ENCODE results near the gene DNAJC12. TPM values are rescaled to one million over a fixed set of nuclear protein-coding genes. Genes with fewer than 3 reads are reported as not detected.
"Not testable (repeated sequence)": the region's sequence is repeated elsewhere in the genome, so short reads cannot be mapped to it uniquely, and the experiment has no call there.

The DNAJC12 gene
- total and polyA plus RNA-seq, 7 donors, result 2.1 to 20.4 (median 7.8) TPM

- ATAC-seq, result no peak
- H3K9me3 ChIP-seq, result no peaks in the 10 kb centered on the region
- H3K27me3 ChIP-seq (ENCODE audit: insufficient read depth in 3 of 3, low read length in 2 of 3), result no peaks in the 10 kb centered on the region
- no peaks in the 10 kb centered on the region for H3K36me3 ChIP-seq (ENCODE audit: insufficient read depth in 1 of 2, low read depth in 1 of 2)
- H3K4me1 ChIP-seq, result no peaks in the 10 kb centered on the region
- intact Hi-C loops (cut with DNase I), result no loop called here
- TF ChIP-seq CTCF (IDR thresholded peaks at IDR 0.05), result no peak
- WGBS, 3 donors, result 86 to 95% (median 87%) methylated on average over 7 of the region's 7 CpGs
- no peak for DNase-seq
- no peak overlapping the region for H3K4me3 ChIP-seq
- H3K27ac ChIP-seq, result no peak overlapping the region
These were observed 40.1 kb upstream of the DNAJC12 start for GRCh38 chr10:67878133-67878532.

- DNase-seq; intact Hi-C loops (cut with DNase I); H3K27ac ChIP-seq; H3K36me3 ChIP-seq (ENCODE audit: insufficient read depth in 1 of 2, low read depth in 1 of 2); H3K9me3 ChIP-seq; H3K27me3 ChIP-seq (ENCODE audit: insufficient read depth in 3 of 3, low read length in 2 of 3); ATAC-seq; H3K4me1 ChIP-seq; H3K4me3 ChIP-seq: not testable (repeated sequence)
- 92 to 95% (median 94%) methylated on average over 11 of the region's 11 CpGs for WGBS, 3 donors
These were observed 39.4 kb upstream of the DNAJC12 start for GRCh38 chr10:67877421-67877820.

- TF ChIP-seq CTCF (IDR thresholded peaks at IDR 0.05), result no peak
- WGBS, 3 donors, result 57 to 72% (median 66%) methylated on average over 3 of the region's 3 CpGs
- Histone ChIP-seq H3K27me3 (ENCODE audit: insufficient read depth in 3 of 3, low read length in 2 of 3) (no peaks in the 10 kb centered on the region), H3K4me3 (no peak overlapping the region), H3K27ac (no peak overlapping the region), H3K9me3 (no peaks in the 10 kb centered on the region), H3K4me1 (no peaks in the 10 kb centered on the region), H3K36me3 (ENCODE audit: insufficient read depth in 1 of 2, low read depth in 1 of 2) (no peaks in the 10 kb centered on the region)
- no peak for ATAC-seq
- intact Hi-C loops (cut with DNase I), result no loop called here
- DNase-seq, result no peak
These were observed 37.6 kb upstream of the DNAJC12 start for GRCh38 chr10:67875340-67876238.

GRCh38 chr10:67869996-67870395 lies 32.0 kb upstream of the DNAJC12 start:
- Histone ChIP-seq H3K4me3 (no peak overlapping the region), H3K36me3 (ENCODE audit: insufficient read depth in 1 of 2, low read depth in 1 of 2) (no peaks in the 10 kb centered on the region), H3K4me1 (no peaks in the 10 kb centered on the region), H3K27ac (no peak overlapping the region), H3K27me3 (ENCODE audit: insufficient read depth in 3 of 3, low read length in 2 of 3) (no peaks in the 10 kb centered on the region), H3K9me3 (no peaks in the 10 kb centered on the region)
- intact Hi-C loops (cut with DNase I), result no loop called here
- DNase-seq, result no peak
- no peak for ATAC-seq
- WGBS, 3 donors, result 84 to 92% (median 84%) methylated on average over 6 of the region's 6 CpGs
- TF ChIP-seq CTCF (IDR thresholded peaks at IDR 0.05), result no peak

GRCh38 chr10:67868132-67868531 lies 30.1 kb upstream of the DNAJC12 start:
- H3K4me1 ChIP-seq, result no peaks in the 10 kb centered on the region
- 94 to 98% (median 96%) methylated on average over 2 of the region's 2 CpGs for WGBS, 3 donors
- intact Hi-C loops (cut with DNase I), result no loop called here
- no peaks in the 10 kb centered on the region for H3K9me3 ChIP-seq
- TF ChIP-seq CTCF (IDR thresholded peaks at IDR 0.05), result no peak
- no peak for ATAC-seq
- no peak overlapping the region for H3K27ac ChIP-seq
- H3K4me3 ChIP-seq, result no peak overlapping the region
- H3K27me3 ChIP-seq (ENCODE audit: insufficient read depth in 3 of 3, low read length in 2 of 3), result no peaks in the 10 kb centered on the region
- no peak for DNase-seq
- H3K36me3 ChIP-seq (ENCODE audit: insufficient read depth in 1 of 2, low read depth in 1 of 2), result no peaks in the 10 kb centered on the region
